Activated T-helper 1 cell treated with anti-CD3 and anti-CD28 coated beads, Interleukin-12 subunit alpha, Interleukin-12 subunit beta, Interleukin-2, Interleukin-4 antibody, amounts not matched to agents 30 ng/mL and 10 ng/mL and 1 ng/mL, durations not matched to agents 14 hours and 24 hours and 36 hours (primary cell): ENCODE results near the gene HHAT. TPM values are rescaled to one million over a fixed set of nuclear protein-coding genes. Genes with fewer than 3 reads are reported as not detected.
"Not testable (repeated sequence)": the region's sequence is repeated elsewhere in the genome, so short reads cannot be mapped to it uniquely, and the experiment has no call there.

Experiments used
- DNase-seq: peaks from one replicate; pipeline ENCODE4 v3.0.0; 2021; ENCODE audit warnings: low spot score
- H3K27ac Mint-ChIP-seq: one replicate; pipeline ENCODE4 v1.8.0; 2021; ENCODE audit warnings: mild to moderate bottlenecking, mixed read lengths
- H3K27me3 Mint-ChIP-seq: one replicate; pipeline ENCODE4 v1.8.0; 2022; ENCODE audit warnings: mild to moderate bottlenecking, moderate library complexity, mixed read lengths; ENCODE audit not compliant: insufficient read depth
- H3K36me3 Mint-ChIP-seq: one replicate; pipeline ENCODE4 v1.8.0; 2021; ENCODE audit warnings: low read depth, mixed read lengths
- H3K4me1 Mint-ChIP-seq: one replicate; pipeline ENCODE4 v1.8.0; 2021; ENCODE audit warnings: low read depth, mixed read lengths
- H3K4me3 Mint-ChIP-seq: one replicate; pipeline ENCODE4 v1.8.0; 2021; ENCODE audit warnings: mild to moderate bottlenecking, moderate library complexity, mixed read lengths
- H3K9me3 Mint-ChIP-seq: one replicate; pipeline ENCODE4 v1.8.0; 2021; ENCODE audit warnings: mixed read lengths
- intact Hi-C: fragments of 100-400 bp; cut with micrococcal nuclease; formaldehyde crosslinking; loops from one replicate; pipeline ENCODE4 v1.15.1; 2024
- total RNA-seq: library from RNA; stranded (reverse); gene quantifications from 2 replicates; pipeline ENCODE4 v1.2.3, GENCODE V29; 2022

HHAT gene
- total RNA-seq, 1 donor from 2014 or later = 0.67 TPM

GRCh38 chr1:210415846-210416448 lies 87.2 kb downstream of the HHAT start:
- Mint-ChIP-seq H3K4me1 (no peaks in the 10 kb centered on the region), H3K36me3 (no peaks in the 10 kb centered on the region), H3K27me3 (peaks cover 2% of the 10 kb centered on the region), H3K9me3 (no peaks in the 10 kb centered on the region), H3K27ac (no peak overlapping the region), H3K4me3 (no peak overlapping the region)
- intact Hi-C loops = no loop called here
- DNase-seq = no peak

- Mint-ChIP-seq H3K4me1 (no peaks in the 10 kb centered on the region), H3K36me3 (no peaks in the 10 kb centered on the region), H3K9me3 (no peaks in the 10 kb centered on the region), H3K4me3 (no peak overlapping the region), H3K27ac (no peak overlapping the region), H3K27me3 (peaks cover 2% of the 10 kb centered on the region)
- intact Hi-C loops = no loop called here
- DNase-seq = no peak
These were observed 88.0 kb downstream of the HHAT start for GRCh38 chr1:210416681-210417080.

- Mint-ChIP-seq H3K27ac (no peak overlapping the region), H3K27me3 (peaks cover 2% of the 10 kb centered on the region), H3K9me3 (no peaks in the 10 kb centered on the region), H3K4me1 (no peaks in the 10 kb centered on the region), H3K36me3 (no peaks in the 10 kb centered on the region), H3K4me3 (no peak overlapping the region)
- intact Hi-C loops = no loop called here
- no peak for DNase-seq
These were observed 89.2 kb downstream of the HHAT start for GRCh38 chr1:210417881-210418280.

GRCh38 chr1:210418863-210419650 lies 90.4 kb downstream of the HHAT start:
- no peaks in the 10 kb centered on the region for H3K36me3 Mint-ChIP-seq
- H3K9me3 Mint-ChIP-seq = no peaks in the 10 kb centered on the region
- peaks cover 11% of the 10 kb centered on the region for H3K27me3 Mint-ChIP-seq
- no peaks in the 10 kb centered on the region for H3K4me1 Mint-ChIP-seq
- intact Hi-C loops = no loop called here
- no peak overlapping the region for H3K4me3 Mint-ChIP-seq
- no peak overlapping the region for H3K27ac Mint-ChIP-seq
- DNase-seq = no peak

GRCh38 chr1:210426696-210427095 lies 98.0 kb downstream of the HHAT start:
- H3K4me3 Mint-ChIP-seq, H3K4me1 Mint-ChIP-seq, DNase-seq, H3K27ac Mint-ChIP-seq, H3K9me3 Mint-ChIP-seq, intact Hi-C loops, H3K36me3 Mint-ChIP-seq: not testable (repeated sequence)
- H3K27me3 Mint-ChIP-seq = peaks cover 17% of the 10 kb centered on the region

GRCh38 chr1:210428696-210429095 lies 100.0 kb downstream of the HHAT start:
- Mint-ChIP-seq H3K27me3 (peaks cover 10% of the 10 kb centered on the region), H3K27ac (no peak overlapping the region), H3K4me1 (no peaks in the 10 kb centered on the region), H3K4me3 (no peak overlapping the region), H3K9me3 (no peaks in the 10 kb centered on the region), H3K36me3 (no peaks in the 10 kb centered on the region)
- intact Hi-C loops = no loop called here
- DNase-seq = no peak

- intact Hi-C loops = no loop called here
- H3K27me3 Mint-ChIP-seq = peaks cover 2% of the 10 kb centered on the region
- no peaks in the 10 kb centered on the region for H3K36me3 Mint-ChIP-seq
- H3K9me3 Mint-ChIP-seq = no peaks in the 10 kb centered on the region
- H3K4me3 Mint-ChIP-seq = no peak overlapping the region
- no peak overlapping the region for H3K27ac Mint-ChIP-seq
- H3K4me1 Mint-ChIP-seq = no peaks in the 10 kb centered on the region
- DNase-seq = no peak
These were observed 105.5 kb downstream of the HHAT start for GRCh38 chr1:210434223-210434622.

DNA sequence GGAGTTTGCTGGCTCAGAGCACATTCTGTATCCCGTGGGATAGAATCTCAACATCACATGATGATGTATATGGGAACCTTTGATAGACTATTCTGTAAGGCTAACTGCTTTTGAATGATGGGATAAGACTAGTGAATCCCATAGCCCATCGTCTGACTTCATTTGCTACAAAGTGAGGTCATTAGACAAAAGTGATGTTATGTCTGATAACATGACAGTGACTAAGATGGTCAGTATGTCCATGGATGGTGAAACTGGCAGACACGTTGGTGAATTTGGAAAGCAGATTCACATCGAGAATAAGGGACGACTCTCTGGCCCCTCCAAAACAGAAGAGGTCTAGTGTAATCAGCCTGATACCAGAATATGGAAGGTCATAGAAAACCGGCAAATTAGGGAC lies 108.4 kb downstream of the HHAT start:
- DNase-seq = no peak
- Mint-ChIP-seq H3K9me3 (no peaks in the 10 kb centered on the region), H3K4me1 (no peaks in the 10 kb centered on the region), H3K36me3 (no peaks in the 10 kb centered on the region), H3K27ac (no peak overlapping the region), H3K4me3 (no peak overlapping the region), H3K27me3 (no peaks in the 10 kb centered on the region)
- intact Hi-C loops = no loop called here

- Mint-ChIP-seq H3K27ac (no peak overlapping the region), H3K4me3 (no peak overlapping the region), H3K27me3 (no peaks in the 10 kb centered on the region)
These were observed 109.1 kb downstream of the HHAT start for GRCh38 chr1:210437781-210438180.

GRCh38 chr1:210438928-210439841 lies 110.5 kb downstream of the HHAT start:
- H3K27ac Mint-ChIP-seq = no peak overlapping the region
- no peak overlapping the region for H3K4me3 Mint-ChIP-seq
- no peaks in the 10 kb centered on the region for H3K36me3 Mint-ChIP-seq
- no peaks in the 10 kb centered on the region for H3K4me1 Mint-ChIP-seq
- DNase-seq = no peak
- no peaks in the 10 kb centered on the region for H3K27me3 Mint-ChIP-seq
- H3K9me3 Mint-ChIP-seq = no peaks in the 10 kb centered on the region
- intact Hi-C loops = no loop called here

More at GRCh38 chr1:210437781-210438180, 109.1 kb downstream of the HHAT start:
- no peaks in the 10 kb centered on the region for H3K36me3 Mint-ChIP-seq
- H3K4me1 Mint-ChIP-seq = no peaks in the 10 kb centered on the region
- no peaks in the 10 kb centered on the region for H3K9me3 Mint-ChIP-seq
- intact Hi-C loops = no loop called here
- DNase-seq = no peak

GRCh38 chr1:210440081-210440480 lies 111.4 kb downstream of the HHAT start:
- H3K4me1 Mint-ChIP-seq = no peaks in the 10 kb centered on the region
- H3K9me3 Mint-ChIP-seq = no peaks in the 10 kb centered on the region
- no peaks in the 10 kb centered on the region for H3K27me3 Mint-ChIP-seq
- H3K27ac Mint-ChIP-seq = no peak overlapping the region
- no peak for DNase-seq
- intact Hi-C loops = loop anchor here (10.0 kb wide), 3 partner anchors 685 to 1495 kb away; partner anchors contain the start of genes SLC30A1 and TRAF3IP3
- no peak overlapping the region for H3K4me3 Mint-ChIP-seq
- no peaks in the 10 kb centered on the region for H3K36me3 Mint-ChIP-seq

DNA sequence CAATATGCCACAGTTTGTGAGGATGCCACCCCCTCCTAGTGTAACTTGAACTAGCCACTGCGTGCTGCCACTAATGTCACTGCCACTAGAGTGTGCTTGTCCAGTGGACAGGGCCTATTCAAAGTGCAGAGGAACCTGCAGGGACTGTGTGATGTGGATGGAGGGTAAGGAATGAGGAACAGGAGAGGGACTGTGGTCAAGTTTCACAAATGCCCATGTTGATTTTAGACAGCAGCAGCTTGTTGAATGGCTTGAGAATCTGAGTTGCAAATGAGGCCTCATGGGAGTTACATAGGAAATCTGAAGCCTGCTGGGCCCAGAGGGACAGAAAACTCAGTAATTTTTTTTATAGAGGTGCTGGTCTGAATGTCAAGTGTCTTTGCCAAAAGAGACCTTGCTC lies 112.3 kb downstream of the HHAT start:
- no peak overlapping the region for H3K27ac Mint-ChIP-seq
- no peak for DNase-seq
- no peaks in the 10 kb centered on the region for H3K27me3 Mint-ChIP-seq
- H3K4me3 Mint-ChIP-seq = no peak overlapping the region
- intact Hi-C loops = loop anchor here (10.0 kb wide), 3 partner anchors 686 to 1494 kb away; partner anchors contain the start of genes SLC30A1 and TRAF3IP3
- peaks cover 8% of the 10 kb centered on the region for H3K4me1 Mint-ChIP-seq
- H3K9me3 Mint-ChIP-seq = no peaks in the 10 kb centered on the region
- no peaks in the 10 kb centered on the region for H3K36me3 Mint-ChIP-seq
